M059J (cell line): Measurements from ENCODE around the gene HOXD1. TPM values are rescaled to one million over a fixed set of nuclear protein-coding genes. Genes with fewer than 3 reads are reported as not detected.

ENCODE experiments used
- DNase-seq: peaks from one replicate; pipeline ENCODE4 v3.0.0-alpha.2; 2012; ENCODE audit warnings: low read depth
- total RNA-seq: library from RNA; depleted of rRNA; stranded (reverse); fragments of >200 nt; shearing (Covaris generic); gene quantifications from 2 replicates; pipeline ENCODE4 v1.2.3, GENCODE V29; 2014; rRNA removed

HOXD1 gene
- total RNA-seq, 1 experiment from 2014 or later: not detected

GRCh38 chr2:176240301-176240700, 51.8 kb downstream of the HOXD1 start:
- no peak for DNase-seq

Other genes with a start within 250 kb of the HOXD1 start
- gene LNPK, start 186.4 kb upstream of the HOXD1 start, total RNA-seq: 20.8 and 27.7 TPM in 2 replicates
- gene EVX2, start 104.7 kb upstream of the HOXD1 start, total RNA-seq: not detected in 2 replicates
- gene HOXD13, start 95.9 kb upstream of the HOXD1 start, total RNA-seq: 2.1 and 3.6 TPM in 2 replicates
- gene HOXD12, start 88.9 kb upstream of the HOXD1 start, total RNA-seq: 0.12 TPM in 1 of 2 replicates, not detected in the other
- 14.3 and 16.9 TPM in 2 replicates for gene HOXD11, start 81.4 kb upstream of the HOXD1 start, total RNA-seq
- gene HOXD10, start 71.9 kb upstream of the HOXD1 start, total RNA-seq: 9.3 and 15.0 TPM in 2 replicates
- gene HOXD9, start 65.9 kb upstream of the HOXD1 start, total RNA-seq: 0.57 and 0.86 TPM in 2 replicates
- 0.49 and 0.84 TPM in 2 replicates for gene HOXD8, start 59.0 kb upstream of the HOXD1 start, total RNA-seq
- gene HOXD4, start 37.1 kb upstream of the HOXD1 start, total RNA-seq: 0.05 TPM in 1 of 2 replicates, not detected in the other
- gene HOXD3, start 31.4 kb upstream of the HOXD1 start, total RNA-seq: 0.12 and 0.30 TPM in 2 replicates
- 29.8 and 36.0 TPM in 2 replicates for gene MTX2, start 80.8 kb downstream of the HOXD1 start, total RNA-seq